Subcutaneous adipose tissue (tissue), 4 donors: ENCODE measurements around the gene ELMO1. TPM values are rescaled to one million over a fixed set of nuclear protein-coding genes. Genes with fewer than 3 reads are reported as not detected.

Experiments used
- total RNA-seq, 4 donors: library from RNA; depleted of rRNA; stranded (reverse); fragments of >200 nt; gene quantifications; one replicate each; pipeline ENCODE4 v1.1.0, GENCODE V29; 2016
- TF ChIP-seq, protein P1 (sequence below): fragments of 450-650 bp; IDR thresholded peaks from one replicate; pipeline ENCODE4 v1.5.1; 2016; ENCODE audit warnings: low read depth, mild to moderate bottlenecking, control low read depth, antibody characterized with exemption, moderate library complexity

Gene ELMO1
- total RNA-seq, 4 donors from 2014 or later: 97.1 to 129 (median 126) TPM

DNA sequence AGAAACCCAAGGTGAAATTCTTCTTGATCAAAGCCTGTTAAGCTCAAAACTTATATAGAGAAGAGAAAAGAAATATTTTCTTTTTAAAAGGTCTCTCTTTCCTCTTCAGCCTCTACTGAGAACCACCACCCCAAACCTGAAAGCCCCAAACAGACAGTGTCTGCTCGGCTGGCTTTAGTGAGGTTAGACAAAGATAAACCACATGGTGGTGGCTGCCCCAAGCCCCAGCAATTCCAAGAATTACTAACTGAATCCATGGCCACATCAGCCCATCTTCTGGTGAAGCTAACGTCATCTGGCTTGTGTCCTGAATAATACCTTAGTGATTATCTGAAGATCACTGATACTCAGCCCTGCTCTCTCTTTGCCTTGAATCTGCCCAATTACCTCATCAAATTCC is 275.0 kb downstream of the ELMO1 start:
- TF ChIP-seq, protein P1, sequence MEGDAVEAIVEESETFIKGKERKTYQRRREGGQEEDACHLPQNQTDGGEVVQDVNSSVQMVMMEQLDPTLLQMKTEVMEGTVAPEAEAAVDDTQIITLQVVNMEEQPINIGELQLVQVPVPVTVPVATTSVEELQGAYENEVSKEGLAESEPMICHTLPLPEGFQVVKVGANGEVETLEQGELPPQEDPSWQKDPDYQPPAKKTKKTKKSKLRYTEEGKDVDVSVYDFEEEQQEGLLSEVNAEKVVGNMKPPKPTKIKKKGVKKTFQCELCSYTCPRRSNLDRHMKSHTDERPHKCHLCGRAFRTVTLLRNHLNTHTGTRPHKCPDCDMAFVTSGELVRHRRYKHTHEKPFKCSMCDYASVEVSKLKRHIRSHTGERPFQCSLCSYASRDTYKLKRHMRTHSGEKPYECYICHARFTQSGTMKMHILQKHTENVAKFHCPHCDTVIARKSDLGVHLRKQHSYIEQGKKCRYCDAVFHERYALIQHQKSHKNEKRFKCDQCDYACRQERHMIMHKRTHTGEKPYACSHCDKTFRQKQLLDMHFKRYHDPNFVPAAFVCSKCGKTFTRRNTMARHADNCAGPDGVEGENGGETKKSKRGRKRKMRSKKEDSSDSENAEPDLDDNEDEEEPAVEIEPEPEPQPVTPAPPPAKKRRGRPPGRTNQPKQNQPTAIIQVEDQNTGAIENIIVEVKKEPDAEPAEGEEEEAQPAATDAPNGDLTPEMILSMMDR: no peak

DNA sequence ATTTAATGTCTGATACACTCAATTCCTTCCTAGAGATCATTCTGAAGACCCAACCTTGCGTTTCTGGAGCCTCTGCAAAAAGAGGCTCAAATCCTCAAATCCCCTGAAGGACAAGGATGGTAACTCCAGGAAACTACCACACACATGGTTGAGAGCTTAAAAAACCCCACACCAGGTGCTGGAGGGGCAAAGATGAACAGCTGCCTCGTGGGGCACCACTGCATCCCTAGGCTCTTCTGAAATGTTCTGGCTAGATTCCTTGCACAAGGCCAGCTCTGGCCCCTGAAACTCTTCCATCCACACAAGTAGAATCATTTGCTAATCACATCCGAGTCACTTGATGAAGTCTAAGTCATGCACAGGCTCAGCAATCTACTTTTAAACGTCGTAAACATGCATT is 286.6 kb downstream of the ELMO1 start:
- TF ChIP-seq, protein P1: no peak

GRCh38 chr7:37160656-37161055 is 288.0 kb downstream of the ELMO1 start:
- TF ChIP-seq, protein P1: no peak

- TF ChIP-seq, protein P1: no peak
These were observed 295.3 kb downstream of the ELMO1 start for GRCh38 chr7:37153376-37153775.

DNA sequence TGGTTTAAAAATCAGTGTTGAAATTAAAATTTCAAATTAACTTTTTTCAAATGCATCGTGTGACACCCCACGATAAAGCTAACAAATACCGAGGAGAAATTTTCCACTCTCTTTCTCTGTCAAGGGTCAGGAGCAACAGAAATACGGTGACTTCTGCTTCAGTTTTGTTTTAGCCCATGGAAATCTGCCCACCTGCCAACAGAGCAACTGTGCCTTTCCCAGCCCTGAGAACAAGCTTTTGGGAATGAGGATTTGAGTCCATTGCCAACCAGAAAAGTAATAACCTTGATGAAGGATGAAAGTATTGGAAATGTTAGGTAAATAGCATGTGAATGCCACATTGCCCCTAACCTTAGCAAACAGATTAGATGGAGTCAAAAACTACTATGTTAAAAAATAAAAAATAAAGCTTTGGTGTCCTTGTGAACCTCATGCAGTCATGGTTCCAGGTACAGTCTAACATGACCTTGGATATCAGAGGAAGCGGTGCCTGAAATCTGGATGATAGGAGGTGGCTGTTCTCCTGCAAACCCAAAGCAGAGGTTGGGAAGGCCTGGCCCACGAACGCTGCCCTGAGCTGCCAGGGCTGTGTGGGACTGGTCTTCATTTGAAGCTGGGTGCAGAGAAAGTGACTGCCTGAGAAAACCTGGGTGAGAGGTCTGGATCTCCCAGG is 296.8 kb downstream of the ELMO1 start:
- TF ChIP-seq, protein P1: no peak

GRCh38 chr7:37150856-37151255 is 297.8 kb downstream of the ELMO1 start:
- TF ChIP-seq, protein P1: no peak

DNA sequence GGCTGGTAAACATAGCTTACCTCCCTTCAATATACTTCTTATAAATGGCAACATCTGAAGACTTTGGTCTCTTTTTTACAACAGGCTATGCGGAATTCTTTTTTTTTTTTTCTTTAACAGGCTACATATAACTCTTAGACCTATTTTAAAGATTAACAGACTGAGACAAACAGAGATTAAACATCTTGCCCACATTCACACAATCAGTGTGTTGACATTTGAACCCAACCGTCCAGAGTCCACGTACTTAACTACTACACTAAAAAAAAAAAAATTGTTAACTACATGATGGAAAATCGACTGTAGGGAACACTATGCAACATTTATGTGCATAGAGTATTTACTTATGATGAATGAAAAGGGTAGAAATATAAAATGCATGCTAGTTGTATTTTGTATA is 298.5 kb downstream of the ELMO1 start:
- TF ChIP-seq, protein P1: no peak
